GM12878 (cell line): ENCODE data around the gene ADAM19. TPM values are rescaled to one million over a fixed set of nuclear protein-coding genes. Genes with fewer than 3 reads are reported as not detected.
A peak's percentile ranks its signal among the peaks of the same experiment; 100 is the strongest.

Experiments used
- BACH1 ChIP-seq: fragments of 450-650 bp; IDR thresholded peaks from 2 replicates; pipeline ENCODE4 v1.6.1; 2017; ENCODE audit warnings: mild to moderate bottlenecking, borderline replicate concordance
- BCL3 ChIP-seq: IDR thresholded peaks from 2 replicates; pipeline ENCODE4 v1.6.1; 2011; ENCODE audit warnings: borderline replicate concordance, low read depth, mild to moderate bottlenecking, moderate library complexity, low read length; ENCODE audit not compliant: insufficient read depth, poor library complexity, severe bottlenecking
- BRCA1 ChIP-seq: IDR thresholded peaks from 2 replicates; pipeline ENCODE4 v1.6.1; 2011; ENCODE audit warnings: low read depth, low read length, improper control_type of control experiment
- EED ChIP-seq: sonication (generic); IDR thresholded peaks from 2 replicates; pipeline ENCODE4 v1.6.1; 2016; ENCODE audit warnings: antibody characterized with exemption, low read depth
- FOXK2 ChIP-seq: fragments of 450-650 bp; IDR thresholded peaks from 2 replicates; pipeline ENCODE4 v1.6.1; 2017; ENCODE audit warnings: mild to moderate bottlenecking, moderate library complexity
- IRF4 ChIP-seq: IDR thresholded peaks from 2 replicates; pipeline ENCODE4 v1.6.1; 2011; ENCODE audit warnings: low read depth, low read length
- JUND ChIP-seq: IDR thresholded peaks from 2 replicates; pipeline ENCODE4 v1.6.1; 2012; ENCODE audit warnings: low read depth, mild to moderate bottlenecking, low read length, improper control_type of control experiment, moderate library complexity
- KLF5 ChIP-seq: fragments of 450-650 bp; IDR thresholded peaks from 2 replicates; pipeline ENCODE4 v1.6.1; 2014; ENCODE audit warnings: mild to moderate bottlenecking; ENCODE audit not compliant: partially characterized antibody
- MAX ChIP-seq: IDR thresholded peaks from 2 replicates; pipeline ENCODE4 v1.6.1; 2012; ENCODE audit warnings: low read depth, low read length, improper control_type of control experiment
- MEF2A ChIP-seq: IDR thresholded peaks from 2 replicates; pipeline ENCODE4 v1.6.1; 2011; ENCODE audit warnings: low read depth, mild to moderate bottlenecking, low read length, moderate library complexity; ENCODE audit not compliant: insufficient read depth
- MEF2B ChIP-seq: fragments of 450-650 bp; IDR thresholded peaks from 2 replicates; pipeline ENCODE4 v1.6.1; 2018; ENCODE audit warnings: mild to moderate bottlenecking, moderate library complexity; ENCODE audit not compliant: partially characterized antibody, poor library complexity, severe bottlenecking
- MTA3 ChIP-seq: IDR thresholded peaks from 2 replicates; pipeline ENCODE4 v1.6.1; 2012; ENCODE audit warnings: low read length, inconsistent platforms, borderline replicate concordance
- NBN ChIP-seq: fragments of 450-650 bp; IDR thresholded peaks from 2 replicates; pipeline ENCODE4 v1.6.1; 2016
- NFYA ChIP-seq: IDR thresholded peaks from 2 replicates; pipeline ENCODE4 v1.6.1; 2011; ENCODE audit warnings: low read depth, mild to moderate bottlenecking, low read length, improper control_type of control experiment, borderline replicate concordance
- PKNOX1 ChIP-seq: fragments of 450-650 bp; IDR thresholded peaks from 2 replicates; pipeline ENCODE4 v1.6.1; 2016; ENCODE audit warnings: mild to moderate bottlenecking
- PML ChIP-seq: IDR thresholded peaks from 2 replicates; pipeline ENCODE4 v1.6.1; 2012; ENCODE audit warnings: low read length, inconsistent platforms
- POLR2AphosphoS2 ChIP-seq: IDR thresholded peaks from 2 replicates; pipeline ENCODE4 v1.6.1; 2011; ENCODE audit warnings: low read depth, mild to moderate bottlenecking, low read length, improper control_type of control experiment, moderate library complexity
- REST ChIP-seq: IDR thresholded peaks from 2 replicates; pipeline ENCODE4 v1.6.1; 2012; ENCODE audit warnings: mild to moderate bottlenecking, low read depth, low read length
- TCF3 ChIP-seq: IDR thresholded peaks from 2 replicates; pipeline ENCODE4 v1.6.1; 2012; ENCODE audit warnings: low read depth, mild to moderate bottlenecking, low read length, borderline replicate concordance; ENCODE audit not compliant: insufficient read depth
- TCF7 ChIP-seq: IDR thresholded peaks from 2 replicates; pipeline ENCODE4 v1.6.1; 2014; ENCODE audit warnings: antibody characterized with exemption, borderline replicate concordance
- ZBTB11 ChIP-seq: fragments of 450-650 bp; formaldehyde crosslinking; IDR thresholded peaks from 2 replicates; pipeline ENCODE4 v1.5.0; 2022; ENCODE audit warnings: mild to moderate bottlenecking, missing genetic modification characterization
- polyA plus RNA-seq, 11 experiments: library from polyadenylated mRNA; depleted of rRNA in 4 of 11; unstranded in 6 of 11; stranded (reverse) in 5 of 11; fragments of >200 nt; fragmentation: Nextera tagmentation in 4 of 11; fragmentation: Illumina TruSeq in 1 of 11; extraction: Ambion mirVana in 4 of 11; extraction: Trizol in 1 of 11; gene quantifications; 1 replicate in 1 of 11; 2 replicates in 10 of 11; pipeline versions ENCODE4 v1.2.1 to v1.2.3, GENCODE V29; 2011 to 2016; ENCODE audit warnings: inconsistent platforms in 2 of 11, missing spikeins in 2 of 11, low read depth in 1 of 11
- total RNA-seq, 4 experiments: library from RNA; depleted of rRNA in 3 of 4; stranded (reverse); fragments of >200 nt in 3 of 4; fragmentation: Illumina TruSeq in 1 of 4; extraction: Trizol in 1 of 4; gene quantifications; 2 replicates each; pipeline versions ENCODE4 v1.2.1 to v1.2.3, GENCODE V29; 2013 to 2021

ADAM19 gene
- total and polyA plus RNA-seq, 10 of the 15 experiments (the other 5 are each of a cell fraction or from before 2014, with no cell fraction given), result 16.0 to 92.8 (median 44.7) TPM

GRCh38 chr5:157464519-157465171 is 110.9 kb downstream of the ADAM19 start (continued):
- no peak for TF ChIP-seq POLR2AphosphoS2
- TF ChIP-seq ZBTB11, result no peak
- no peak for TF ChIP-seq BRCA1
- no peak for TF ChIP-seq BACH1
- TF ChIP-seq REST, result no peak
- TF ChIP-seq PKNOX1, result no peak
- no peak for TF ChIP-seq FOXK2
- peak; percentile 82 for TF ChIP-seq BCL3
- no peak for TF ChIP-seq EED
- TF ChIP-seq JUND, result no peak
- no peak; the same call in 1 of the 2 replicates for TF ChIP-seq TCF7
- TF ChIP-seq IRF4, result peak; percentile 71; the same call in 1 of the 2 replicates
- TF ChIP-seq PML, result no peak
- no peak for TF ChIP-seq TCF3
- no peak for TF ChIP-seq NFYA
- TF ChIP-seq MAX, result no peak
- TF ChIP-seq MEF2B, result no peak
- no peak for TF ChIP-seq KLF5
- peak; percentile 59; the same call in 1 of the 2 replicates for TF ChIP-seq NBN
- TF ChIP-seq MEF2A, result no peak
- no peak for TF ChIP-seq MTA3
